ENCODE results near the gene MYEOV.

Gene MYEOV

DNA sequence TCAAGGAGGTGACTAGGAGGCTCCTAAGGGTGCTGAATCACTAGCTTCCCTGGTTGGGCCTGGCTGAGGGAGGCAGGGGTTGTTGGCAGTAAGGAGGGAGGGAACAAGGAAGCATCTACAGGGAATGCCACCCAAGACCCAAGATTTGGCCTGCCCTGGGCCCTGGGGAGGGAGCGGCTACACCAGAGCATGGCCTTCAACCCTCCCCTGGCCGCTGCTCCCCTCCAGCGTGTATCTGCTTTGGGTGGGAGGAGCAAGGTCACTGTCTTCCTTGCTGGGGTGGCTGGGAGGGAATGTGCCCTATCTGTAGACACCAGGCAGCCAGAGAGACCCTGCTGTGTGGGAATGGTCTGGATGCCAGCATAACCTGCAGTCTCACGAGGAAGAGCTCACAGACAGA, 29.5 kb upstream of the MYEOV start:
- POLR2A ChIA-PET: no interaction called here
- no peak overlapping the region for H3K4me3 ChIP-seq (ENCODE audit: low read depth, low read length)
- CTCF ChIA-PET: interaction anchor here (0.7 kb wide), 1 partner anchor 380 kb away, joined by 4 read pairs; no protein-coding TSS in a partner anchor

DNA sequence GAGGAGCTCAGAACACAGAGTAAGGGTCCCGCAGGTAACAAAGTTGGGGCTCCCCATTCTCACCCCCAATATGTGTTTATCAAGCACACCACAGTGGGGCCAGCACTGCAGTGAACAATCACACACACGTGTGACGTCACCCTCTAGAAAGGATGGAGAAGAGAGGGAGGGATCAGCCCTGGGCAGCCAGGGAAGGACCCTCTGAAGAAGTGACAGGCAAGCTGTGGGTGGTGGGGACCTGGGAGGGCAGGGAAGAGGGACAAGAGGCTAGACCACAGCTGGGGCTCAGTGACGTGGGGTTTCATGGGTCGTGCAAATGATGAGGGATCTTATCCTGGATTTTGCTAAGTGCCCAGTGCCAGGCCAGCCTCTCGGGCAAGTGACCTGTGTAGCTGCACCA, 28.7 kb upstream of the MYEOV start:
- POLR2A ChIA-PET: no interaction called here
- CTCF ChIA-PET: interaction anchor here (0.7 kb wide), 1 partner anchor 379 kb away, joined by 4 read pairs; no protein-coding TSS in a partner anchor
- H3K4me3 ChIP-seq (ENCODE audit: low read depth, low read length): no peak overlapping the region
- no peak for DNase-seq (ENCODE audit: low read depth, low spot score)
- TF ChIP-seq, protein P1, sequence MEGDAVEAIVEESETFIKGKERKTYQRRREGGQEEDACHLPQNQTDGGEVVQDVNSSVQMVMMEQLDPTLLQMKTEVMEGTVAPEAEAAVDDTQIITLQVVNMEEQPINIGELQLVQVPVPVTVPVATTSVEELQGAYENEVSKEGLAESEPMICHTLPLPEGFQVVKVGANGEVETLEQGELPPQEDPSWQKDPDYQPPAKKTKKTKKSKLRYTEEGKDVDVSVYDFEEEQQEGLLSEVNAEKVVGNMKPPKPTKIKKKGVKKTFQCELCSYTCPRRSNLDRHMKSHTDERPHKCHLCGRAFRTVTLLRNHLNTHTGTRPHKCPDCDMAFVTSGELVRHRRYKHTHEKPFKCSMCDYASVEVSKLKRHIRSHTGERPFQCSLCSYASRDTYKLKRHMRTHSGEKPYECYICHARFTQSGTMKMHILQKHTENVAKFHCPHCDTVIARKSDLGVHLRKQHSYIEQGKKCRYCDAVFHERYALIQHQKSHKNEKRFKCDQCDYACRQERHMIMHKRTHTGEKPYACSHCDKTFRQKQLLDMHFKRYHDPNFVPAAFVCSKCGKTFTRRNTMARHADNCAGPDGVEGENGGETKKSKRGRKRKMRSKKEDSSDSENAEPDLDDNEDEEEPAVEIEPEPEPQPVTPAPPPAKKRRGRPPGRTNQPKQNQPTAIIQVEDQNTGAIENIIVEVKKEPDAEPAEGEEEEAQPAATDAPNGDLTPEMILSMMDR (IDR thresholded peaks at IDR 0.05; ENCODE audit: insufficient read depth, low read length, missing control alignments): no peak

More for the DNA sequence above, 29.5 kb upstream of the MYEOV start:
- TF ChIP-seq, protein P1 (IDR thresholded peaks at IDR 0.05; ENCODE audit: insufficient read depth, low read length, missing control alignments): no peak
- no peak for DNase-seq (ENCODE audit: low read depth, low spot score)

DNA sequence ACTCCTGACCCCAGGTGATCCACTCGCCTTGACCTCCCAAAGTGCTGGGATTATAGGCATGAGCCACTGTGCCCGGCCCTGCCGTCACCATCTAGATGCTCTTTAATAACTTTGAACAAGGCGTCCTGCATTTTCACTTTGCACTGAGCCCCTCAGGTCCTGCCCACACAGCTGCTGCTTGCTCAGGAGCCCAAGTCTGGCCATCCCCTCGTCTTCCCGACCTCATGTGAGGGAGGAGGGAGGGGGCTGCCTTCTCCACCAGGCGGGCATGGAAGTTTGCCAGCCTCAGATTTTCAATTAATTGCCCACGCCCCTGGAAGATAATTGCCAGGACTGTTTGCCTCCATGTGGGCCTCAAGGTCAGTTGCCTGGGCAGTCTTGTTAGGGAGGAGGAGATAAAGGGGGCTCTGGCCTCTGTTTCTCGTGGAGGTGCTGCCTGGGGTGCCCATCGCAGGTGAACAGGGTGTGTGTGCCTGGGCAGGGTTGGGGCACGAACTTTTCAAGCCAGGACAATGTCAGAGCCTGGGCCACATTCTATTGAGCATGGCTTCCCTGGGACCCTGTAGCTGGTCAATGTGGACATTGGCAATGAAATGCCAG, 27.9 kb upstream of the MYEOV start:
- POLR2A ChIA-PET: no interaction called here
- CTCF ChIA-PET: no interaction called here
- no peak for DNase-seq (ENCODE audit: low read depth, low spot score)

DNA sequence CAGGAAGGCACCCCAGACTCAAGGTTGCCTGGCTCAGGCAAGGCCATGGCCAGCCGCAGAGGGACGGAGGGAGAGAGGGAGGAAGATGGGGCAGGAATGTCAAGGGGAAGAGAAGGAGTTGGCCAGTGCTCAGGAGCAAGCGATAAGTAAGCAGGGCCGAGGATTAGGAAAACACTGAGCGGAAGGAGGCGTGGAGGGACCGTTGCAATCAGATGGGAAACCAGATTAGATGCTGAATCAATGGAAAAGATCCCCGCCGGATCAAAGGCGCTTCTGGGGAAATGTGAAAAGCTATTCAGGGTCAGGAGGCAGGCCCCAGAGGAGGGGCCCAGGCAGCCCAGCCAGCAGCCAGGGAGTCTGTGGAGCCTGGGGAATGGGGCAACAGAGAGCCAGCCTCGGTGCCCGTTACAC, 26.6 kb upstream of the MYEOV start:
- ChIA-PET POLR2A (no interaction called here), CTCF (interaction anchor here (0.8 to 1.4 kb wide), 2 partner anchors 8 to 13 kb away, joined by 3 read pairs; no protein-coding TSS in a partner anchor)
- no peak overlapping the region for H3K4me3 ChIP-seq (ENCODE audit: low read depth, low read length)
- DNase-seq (ENCODE audit: low read depth, low spot score): no peak
- TF ChIP-seq, protein P1 (IDR thresholded peaks at IDR 0.05; ENCODE audit: insufficient read depth, low read length, missing control alignments): no peak

More for the DNA sequence above, 27.9 kb upstream of the MYEOV start:
- TF ChIP-seq, protein P1 (IDR thresholded peaks at IDR 0.05; ENCODE audit: insufficient read depth, low read length, missing control alignments): no peak
- H3K4me3 ChIP-seq (ENCODE audit: low read depth, low read length): no peak overlapping the region

DNA sequence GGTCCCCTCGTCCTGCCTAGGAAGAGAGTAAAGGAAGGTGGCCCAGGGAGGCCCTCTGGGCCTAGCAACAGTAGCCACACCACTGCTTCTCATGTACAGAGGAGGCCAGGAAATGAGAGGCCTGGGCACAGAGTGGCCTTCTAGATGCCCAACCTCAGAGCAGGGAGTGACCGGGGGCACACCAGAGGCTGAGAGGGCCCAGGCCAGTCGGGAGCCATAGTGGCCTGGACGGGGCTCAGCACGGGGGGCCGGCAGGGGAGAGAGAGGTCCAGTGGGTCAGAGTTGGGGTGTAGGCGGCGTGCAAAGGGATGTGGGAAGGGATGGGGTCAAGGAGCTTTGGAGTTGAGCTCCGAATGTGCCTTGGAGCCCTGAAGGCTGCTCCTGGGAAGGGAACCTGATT, 25.0 kb upstream of the MYEOV start:
- TF ChIP-seq, protein P1 (IDR thresholded peaks at IDR 0.05; ENCODE audit: insufficient read depth, low read length, missing control alignments): no peak
- DNase-seq (ENCODE audit: low read depth, low spot score): no peak
- CTCF ChIA-PET: interaction anchor here (1.4 kb wide), 1 partner anchor 9 kb away, joined by 3 read pairs; no protein-coding TSS in a partner anchor
- POLR2A ChIA-PET: no interaction called here
- H3K4me3 ChIP-seq (ENCODE audit: low read depth, low read length): no peak overlapping the region

DNA sequence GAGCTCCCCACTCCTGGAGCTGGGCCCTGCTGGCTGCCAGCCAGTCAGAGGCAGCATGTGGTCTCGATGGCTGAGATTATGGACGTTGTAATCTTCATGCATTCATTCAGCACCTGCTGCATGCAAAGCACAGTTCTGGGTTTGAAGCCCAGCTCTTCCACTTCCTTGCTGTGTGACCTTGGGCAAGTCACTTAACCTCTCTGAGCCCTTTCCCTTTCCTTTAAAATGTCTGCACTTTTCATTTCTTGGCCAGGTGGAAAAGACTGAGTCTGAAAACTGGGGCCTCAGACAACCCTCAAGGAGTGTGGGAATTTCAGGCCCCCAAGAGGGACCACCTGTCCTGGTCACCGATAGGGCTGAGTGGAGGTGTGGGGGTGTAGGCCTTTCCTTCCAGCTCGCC, 24.6 kb upstream of the MYEOV start:
- ChIA-PET POLR2A (no interaction called here), CTCF (no interaction called here)
- H3K4me3 ChIP-seq (ENCODE audit: low read depth, low read length): no peak overlapping the region
- TF ChIP-seq, protein P1 (IDR thresholded peaks at IDR 0.05; ENCODE audit: insufficient read depth, low read length, missing control alignments): no peak
- no peak for DNase-seq (ENCODE audit: low read depth, low spot score)
